Activated CD4-positive, alpha-beta T cell treated with anti-CD3 and anti-CD28 coated beads, Interleukin-2, amount 10 ng/mL, durations not matched to agents 24 days and 14 days (primary cell): Measurements from ENCODE around the gene UBE2N. TPM values are rescaled to one million over a fixed set of nuclear protein-coding genes. Genes with fewer than 3 reads are reported as not detected.
"Not testable (repeated sequence)": the region's sequence is repeated elsewhere in the genome, so short reads cannot be mapped to it uniquely, and the experiment has no call there.

Experiments
- DNase-seq: peaks from one replicate; pipeline ENCODE4 v3.0.0; 2022
- H3K27ac Mint-ChIP-seq: one replicate; pipeline ENCODE4 v1.8.0; 2022; ENCODE audit warnings: mild to moderate bottlenecking, mixed read lengths
- H3K27me3 Mint-ChIP-seq: one replicate; pipeline ENCODE4 v1.8.0; 2022; ENCODE audit warnings: mixed read lengths
- H3K36me3 Mint-ChIP-seq: one replicate; pipeline ENCODE4 v1.8.0; 2022; ENCODE audit warnings: low read depth, mild to moderate bottlenecking, mixed read lengths
- H3K4me1 Mint-ChIP-seq: one replicate; pipeline ENCODE4 v1.8.0; 2021; ENCODE audit warnings: mixed read lengths
- H3K4me3 Mint-ChIP-seq: one replicate; pipeline ENCODE4 v1.8.0; 2022; ENCODE audit warnings: mild to moderate bottlenecking, moderate library complexity, mixed read lengths
- H3K9me3 Mint-ChIP-seq: one replicate; pipeline ENCODE4 v1.8.0; 2021; ENCODE audit warnings: mixed read lengths
- intact Hi-C: fragments of 100-400 bp; cut with micrococcal nuclease; formaldehyde crosslinking; loops from one replicate; pipeline ENCODE4 v1.15.1; 2023
- total RNA-seq: library from RNA; stranded (reverse); gene quantifications from 2 replicates; pipeline ENCODE4 v1.2.3, GENCODE V29; 2022

Gene UBE2N
- total RNA-seq, 1 donor from 2014 or later: 225 TPM

DNA sequence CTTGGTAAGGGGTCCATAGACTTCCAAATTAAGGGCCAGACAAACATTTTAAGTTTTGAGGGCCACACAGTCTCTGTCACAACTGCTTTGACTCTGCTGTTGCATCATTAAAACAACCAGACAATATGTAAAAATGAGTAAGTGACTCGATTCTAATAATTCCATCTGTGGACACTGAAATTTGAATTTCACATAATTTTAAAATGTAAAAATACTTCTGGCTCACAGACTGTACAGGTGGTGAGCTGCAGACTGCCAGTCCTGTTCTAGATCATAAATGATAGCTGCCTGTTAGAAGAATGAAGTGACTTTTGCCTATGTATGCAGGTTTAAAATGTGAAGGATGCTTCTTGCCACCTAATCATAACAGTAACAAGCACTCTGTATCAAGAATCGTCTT, 48.3 kb downstream of the UBE2N start:
- H3K27ac Mint-ChIP-seq: no peak overlapping the region
- peaks cover 16% of the 10 kb centered on the region for H3K4me1 Mint-ChIP-seq
- no peak for DNase-seq
- no peaks in the 10 kb centered on the region for H3K27me3 Mint-ChIP-seq
- H3K9me3 Mint-ChIP-seq: no peaks in the 10 kb centered on the region
- H3K4me3 Mint-ChIP-seq: no peak overlapping the region
- peaks cover 22% of the 10 kb centered on the region for H3K36me3 Mint-ChIP-seq
- intact Hi-C loops: no loop called here

DNA sequence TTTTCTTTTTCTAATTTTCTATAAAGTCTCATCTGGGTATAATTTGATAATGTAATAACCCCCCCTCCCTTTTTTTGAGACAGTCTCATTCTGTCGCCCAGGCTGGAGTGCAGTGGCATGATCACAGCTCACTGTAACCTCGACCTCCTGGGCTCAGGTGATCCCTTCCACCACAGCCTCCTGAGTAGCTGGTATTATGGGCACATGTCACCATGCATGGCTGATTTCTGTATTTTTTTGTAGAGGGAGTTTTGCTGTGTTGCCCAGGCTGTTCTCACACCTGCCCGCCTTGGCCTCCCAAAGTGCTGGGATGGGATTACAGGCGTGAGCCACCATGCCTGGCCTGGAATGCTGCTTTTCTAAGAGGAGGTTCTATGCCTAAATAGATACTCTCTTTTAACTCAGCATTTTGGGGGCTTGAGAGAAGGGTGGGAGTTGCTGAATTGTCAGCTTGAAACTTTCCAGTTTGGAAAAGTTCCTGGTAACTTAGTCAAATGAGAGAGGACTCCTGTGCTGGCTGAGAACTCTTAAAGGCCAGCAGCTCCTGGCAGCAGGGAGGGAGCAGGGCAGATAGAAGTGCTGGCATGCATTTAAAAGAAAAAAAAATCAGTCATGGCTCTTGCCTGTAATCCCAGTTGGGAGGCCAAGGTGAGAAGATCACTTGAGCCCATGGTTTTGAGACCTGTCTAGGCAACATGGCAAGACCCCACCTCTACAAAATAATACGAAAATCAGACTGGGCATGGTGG, 51.0 kb downstream of the UBE2N start:
- H3K27ac Mint-ChIP-seq: peak overlapping the region; percentile 29
- no peaks in the 10 kb centered on the region for H3K27me3 Mint-ChIP-seq
- peaks cover 24% of the 10 kb centered on the region for H3K4me1 Mint-ChIP-seq
- H3K36me3 Mint-ChIP-seq: peaks cover 28% of the 10 kb centered on the region
- DNase-seq: no peak
- intact Hi-C loops: no loop called here
- H3K4me3 Mint-ChIP-seq: no peak overlapping the region
- H3K9me3 Mint-ChIP-seq: no peaks in the 10 kb centered on the region

DNA sequence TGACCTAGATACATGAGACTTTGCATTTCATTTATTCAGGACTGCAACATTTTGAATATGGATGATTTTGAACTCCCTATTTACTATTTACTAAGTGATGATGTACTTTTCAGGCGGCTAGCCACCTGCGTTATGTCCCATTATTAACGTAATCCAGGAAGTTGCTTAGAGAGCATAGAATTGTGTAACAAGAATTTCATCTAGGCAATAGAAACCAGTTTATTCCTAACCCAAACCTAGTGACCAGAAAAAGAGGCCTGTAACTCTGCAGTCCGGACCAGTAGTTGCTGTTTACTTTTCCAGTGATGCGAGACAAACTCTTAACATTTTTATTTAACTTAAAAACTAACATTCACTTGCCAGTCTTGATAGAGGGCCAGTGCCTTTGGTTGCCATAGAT, 51.7 kb downstream of the UBE2N start:
- H3K27me3 Mint-ChIP-seq: no peaks in the 10 kb centered on the region
- H3K4me3 Mint-ChIP-seq: no peak overlapping the region
- H3K9me3 Mint-ChIP-seq: no peaks in the 10 kb centered on the region
- H3K36me3 Mint-ChIP-seq: peaks cover 34% of the 10 kb centered on the region
- peaks cover 28% of the 10 kb centered on the region for H3K4me1 Mint-ChIP-seq
- intact Hi-C loops: no loop called here
- no peak for DNase-seq
- H3K27ac Mint-ChIP-seq: no peak overlapping the region

DNA sequence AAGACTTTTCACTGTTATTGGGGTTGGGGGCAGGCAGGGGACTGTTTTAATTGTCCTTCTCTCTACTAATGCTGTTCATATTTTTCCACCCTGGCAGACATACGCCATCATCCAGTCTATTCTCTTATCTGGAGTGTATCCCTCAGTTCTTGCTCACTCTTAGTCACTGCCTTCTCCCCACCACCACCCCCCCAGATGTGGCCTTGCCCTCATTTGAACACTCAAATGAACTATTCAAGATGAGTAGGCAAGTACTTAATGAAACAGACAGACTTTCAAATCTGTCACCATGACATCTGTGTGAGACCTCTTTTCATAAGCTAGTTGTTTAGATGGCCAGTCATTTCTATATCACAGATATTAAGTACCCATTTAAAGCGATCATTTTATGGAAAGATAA, 54.0 kb downstream of the UBE2N start:
- H3K27ac Mint-ChIP-seq: peak overlapping the region; percentile 72
- no peak overlapping the region for H3K4me3 Mint-ChIP-seq
- H3K27me3 Mint-ChIP-seq: no peaks in the 10 kb centered on the region
- H3K9me3 Mint-ChIP-seq: no peaks in the 10 kb centered on the region
- no peak for DNase-seq
- H3K4me1 Mint-ChIP-seq: peaks cover 35% of the 10 kb centered on the region
- intact Hi-C loops: loop anchor here (1.0 to 2.0 kb wide), 3 partner anchors 7 to 289 kb away; no protein-coding TSS in a partner anchor
- peaks cover 42% of the 10 kb centered on the region for H3K36me3 Mint-ChIP-seq

DNA sequence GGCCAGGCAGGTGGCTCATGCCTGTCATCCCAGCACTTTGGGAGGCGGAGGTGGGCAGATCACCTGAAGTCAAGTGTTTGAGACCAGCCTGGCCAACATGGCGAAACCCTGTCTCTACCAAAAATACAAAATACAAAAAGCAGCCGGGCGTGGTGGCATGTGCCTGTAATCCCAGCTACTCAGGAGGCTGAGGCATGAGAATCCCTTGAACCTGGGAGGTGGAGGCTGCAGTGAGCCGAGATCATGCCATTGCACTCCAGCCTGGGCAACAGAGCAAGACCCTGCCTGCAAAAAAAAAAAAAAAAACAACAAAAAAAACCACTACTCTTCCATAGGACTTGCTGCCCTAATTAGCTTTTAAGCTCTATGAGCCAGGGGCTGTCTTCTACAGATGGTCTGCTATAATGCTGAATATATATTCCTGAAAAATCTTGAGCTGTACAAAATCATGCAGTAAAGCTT, 59.7 kb downstream of the UBE2N start:
- not testable (repeated sequence) for H3K9me3 Mint-ChIP-seq, H3K27ac Mint-ChIP-seq, H3K27me3 Mint-ChIP-seq, DNase-seq
- Mint-ChIP-seq H3K4me1 (peaks cover 38% of the 10 kb centered on the region), H3K36me3 (peaks cover 28% of the 10 kb centered on the region), H3K4me3 (peak overlapping the region; percentile 100)
- intact Hi-C loops: loop anchor here (5.0 kb wide), 1 partner anchor 595 kb away; no protein-coding TSS in a partner anchor

DNA sequence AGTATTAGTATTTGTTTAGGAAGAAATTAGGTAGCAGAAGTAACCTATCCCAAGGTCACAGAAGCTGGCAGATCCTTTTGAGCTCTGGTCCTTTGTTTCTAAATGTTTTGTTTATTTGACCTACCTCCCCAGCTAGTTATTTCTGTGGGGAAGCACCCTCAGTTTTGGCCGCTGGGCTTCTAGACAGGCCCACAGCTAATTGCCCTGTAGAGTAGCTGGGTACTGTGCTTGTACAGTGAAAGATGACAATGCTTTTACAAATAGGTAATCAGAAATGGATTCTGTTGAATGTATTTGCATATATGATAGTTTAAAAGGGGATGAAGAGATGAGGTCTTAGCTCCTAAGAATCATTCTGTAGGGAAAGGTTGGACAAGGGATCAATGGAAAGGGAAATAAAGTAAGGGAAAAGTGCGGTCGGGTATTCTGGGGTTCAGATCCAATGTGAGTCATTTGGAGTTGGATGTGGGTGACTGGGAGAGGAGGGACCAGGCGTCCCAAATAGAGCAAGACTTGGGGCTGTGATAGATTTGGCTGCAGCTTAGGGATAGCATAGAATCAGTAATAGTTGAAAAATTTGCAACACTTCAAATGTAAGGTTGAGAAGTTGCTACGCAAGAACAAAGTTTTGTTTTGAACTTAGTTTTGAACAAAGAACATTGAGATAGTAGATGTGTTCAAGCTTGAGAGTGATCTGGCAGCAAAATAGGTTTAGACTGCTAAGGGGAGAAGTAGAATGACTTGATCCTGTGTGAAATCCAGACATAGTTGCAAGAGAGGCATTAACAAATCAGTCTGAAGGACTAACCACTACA, 60.4 kb downstream of the UBE2N start:
- H3K9me3 Mint-ChIP-seq: no peaks in the 10 kb centered on the region
- peak overlapping the region; percentile 100 for H3K4me3 Mint-ChIP-seq
- peaks cover 42% of the 10 kb centered on the region for H3K4me1 Mint-ChIP-seq
- H3K27ac Mint-ChIP-seq: peak overlapping the region; percentile 70
- no peaks in the 10 kb centered on the region for H3K27me3 Mint-ChIP-seq
- intact Hi-C loops: loop anchor here (5.0 kb wide), 1 partner anchor 594 kb away; no protein-coding TSS in a partner anchor
- H3K36me3 Mint-ChIP-seq: peaks cover 27% of the 10 kb centered on the region
- DNase-seq: no peak

DNA sequence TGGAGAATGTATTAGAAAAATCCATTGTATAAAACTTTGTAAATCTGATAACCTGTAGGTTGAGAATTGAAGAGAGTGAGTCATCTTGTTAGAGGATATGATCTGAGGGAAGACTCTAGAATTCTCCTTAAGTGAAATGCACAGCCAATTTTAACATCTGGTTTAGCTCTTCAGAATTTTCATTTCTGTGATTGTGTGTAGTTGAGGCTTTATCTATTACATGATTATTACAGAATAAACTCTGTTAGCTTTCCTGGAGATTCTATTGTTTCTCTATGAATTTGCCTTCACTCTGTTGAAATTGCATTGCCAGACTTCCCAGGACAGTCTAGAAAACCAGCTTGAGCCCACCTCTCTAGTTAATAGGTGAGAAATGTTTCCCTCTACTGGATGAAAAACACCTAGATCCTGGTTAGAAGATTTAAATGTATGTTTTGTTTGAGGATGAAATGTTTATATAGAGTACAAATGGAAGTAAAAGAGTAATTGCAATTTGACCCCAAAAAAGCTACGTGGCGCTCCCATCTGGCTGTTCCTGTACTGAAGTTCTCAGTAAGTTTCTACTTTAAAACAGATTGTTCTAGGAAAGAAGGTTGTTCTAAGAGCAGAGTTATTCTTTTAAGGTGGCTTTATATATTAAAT, 61.1 kb downstream of the UBE2N start:
- Mint-ChIP-seq H3K36me3 (peaks cover 27% of the 10 kb centered on the region), H3K4me1 (peaks cover 42% of the 10 kb centered on the region), H3K27me3 (no peaks in the 10 kb centered on the region), H3K4me3 (peak overlapping the region; percentile 100), H3K9me3 (no peaks in the 10 kb centered on the region), H3K27ac (peak overlapping the region; percentile 70)
- DNase-seq: no peak
- intact Hi-C loops: loop anchor here (1.0 to 5.0 kb wide), 3 partner anchors 8 to 593 kb away; no protein-coding TSS in a partner anchor

DNA sequence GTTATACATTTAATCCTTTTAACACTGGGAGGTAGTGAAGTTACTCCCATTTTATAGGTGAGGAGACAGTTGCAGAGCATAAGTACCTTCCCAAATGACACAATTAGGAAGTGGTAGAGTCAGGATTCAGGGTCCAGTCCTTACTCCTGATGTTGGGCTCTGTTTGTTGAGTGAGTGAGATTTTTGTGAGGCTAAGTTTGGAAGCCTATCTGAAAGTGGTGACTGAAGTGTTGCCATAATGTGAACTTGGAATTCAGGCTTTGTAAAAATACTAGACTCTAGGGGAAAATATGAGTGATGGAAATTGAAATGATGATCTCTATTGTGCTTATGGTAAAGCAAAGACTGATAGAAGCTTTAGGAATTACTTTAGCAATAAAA, 61.8 kb downstream of the UBE2N start:
- Mint-ChIP-seq H3K4me1 (peaks cover 38% of the 10 kb centered on the region), H3K36me3 (peaks cover 21% of the 10 kb centered on the region), H3K27ac (peak overlapping the region; percentile 100), H3K9me3 (no peaks in the 10 kb centered on the region), H3K27me3 (no peaks in the 10 kb centered on the region), H3K4me3 (peak overlapping the region; percentile 100)
- intact Hi-C loops: loop anchor here (1.0 to 5.0 kb wide), 8 partner anchors 8 to 593 kb away; partner anchors contain the start of genes EEA1 and UBE2N
- DNase-seq: no peak

DNA sequence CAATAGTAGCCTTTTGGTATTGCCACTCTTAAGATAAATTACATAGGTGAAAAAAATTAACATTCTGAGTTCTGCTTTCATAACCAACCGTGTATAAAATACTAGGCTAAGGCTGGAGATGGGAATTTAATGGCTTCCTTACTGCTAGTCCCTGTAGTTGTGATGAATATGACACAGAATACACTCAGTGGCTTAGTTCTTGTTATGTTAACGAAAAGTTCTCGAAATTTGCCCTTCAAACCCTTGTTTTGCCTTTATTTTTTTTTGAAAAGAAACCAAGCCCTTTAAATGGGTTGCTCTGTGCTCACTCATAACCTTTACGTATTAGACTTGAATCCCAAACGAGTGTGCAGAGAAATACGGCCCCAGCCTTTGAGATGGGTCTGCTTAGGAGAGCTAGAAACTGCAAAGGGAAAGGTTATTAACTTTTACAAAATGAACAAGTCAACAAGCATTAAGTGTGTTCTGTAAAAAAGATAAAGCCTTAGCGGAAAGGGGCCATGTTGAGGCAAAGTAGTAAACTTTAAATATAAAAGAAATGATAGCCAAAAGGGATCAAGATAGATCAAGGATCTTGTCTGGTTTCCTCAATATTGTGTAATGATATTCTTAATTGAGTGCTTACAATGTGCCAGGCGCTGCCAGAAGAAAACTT, 62.3 kb downstream of the UBE2N start:
- peak overlapping the region; percentile 100 for H3K27ac Mint-ChIP-seq
- no peaks in the 10 kb centered on the region for H3K9me3 Mint-ChIP-seq
- H3K27me3 Mint-ChIP-seq: no peaks in the 10 kb centered on the region
- peaks cover 20% of the 10 kb centered on the region for H3K36me3 Mint-ChIP-seq
- DNase-seq: peak; percentile 70
- H3K4me1 Mint-ChIP-seq: peaks cover 37% of the 10 kb centered on the region
- intact Hi-C loops: loop anchor here (1.0 to 5.0 kb wide), 5 partner anchors 37 to 452 kb away; partner anchors contain the start of genes EEA1 and UBE2N
- peak overlapping the region; percentile 100 for H3K4me3 Mint-ChIP-seq

DNA sequence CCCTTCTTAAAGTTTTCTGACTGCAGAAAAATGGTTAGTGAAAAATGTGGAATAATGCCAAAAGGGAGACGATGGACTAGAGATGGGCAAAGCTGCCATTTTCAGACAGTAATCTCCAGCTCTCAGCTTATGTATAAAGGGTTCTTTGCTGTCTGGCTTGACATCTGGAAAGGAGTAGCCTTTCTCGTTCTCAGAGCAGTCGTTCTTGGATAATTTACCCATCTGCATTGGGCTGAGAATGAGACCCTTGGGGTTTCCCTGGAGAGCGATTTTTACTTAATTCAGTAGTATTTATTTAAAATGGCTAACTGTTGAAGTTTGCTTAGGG, 62.8 kb downstream of the UBE2N start:
- Mint-ChIP-seq H3K27ac (peak overlapping the region; percentile 100), H3K4me1 (peaks cover 37% of the 10 kb centered on the region), H3K36me3 (peaks cover 20% of the 10 kb centered on the region), H3K27me3 (no peaks in the 10 kb centered on the region), H3K4me3 (peak overlapping the region; percentile 100), H3K9me3 (no peaks in the 10 kb centered on the region)
- DNase-seq: no peak
- intact Hi-C loops: loop anchor here (1.0 to 5.0 kb wide), 5 partner anchors 38 to 452 kb away; partner anchors contain the start of genes EEA1 and UBE2N

DNA sequence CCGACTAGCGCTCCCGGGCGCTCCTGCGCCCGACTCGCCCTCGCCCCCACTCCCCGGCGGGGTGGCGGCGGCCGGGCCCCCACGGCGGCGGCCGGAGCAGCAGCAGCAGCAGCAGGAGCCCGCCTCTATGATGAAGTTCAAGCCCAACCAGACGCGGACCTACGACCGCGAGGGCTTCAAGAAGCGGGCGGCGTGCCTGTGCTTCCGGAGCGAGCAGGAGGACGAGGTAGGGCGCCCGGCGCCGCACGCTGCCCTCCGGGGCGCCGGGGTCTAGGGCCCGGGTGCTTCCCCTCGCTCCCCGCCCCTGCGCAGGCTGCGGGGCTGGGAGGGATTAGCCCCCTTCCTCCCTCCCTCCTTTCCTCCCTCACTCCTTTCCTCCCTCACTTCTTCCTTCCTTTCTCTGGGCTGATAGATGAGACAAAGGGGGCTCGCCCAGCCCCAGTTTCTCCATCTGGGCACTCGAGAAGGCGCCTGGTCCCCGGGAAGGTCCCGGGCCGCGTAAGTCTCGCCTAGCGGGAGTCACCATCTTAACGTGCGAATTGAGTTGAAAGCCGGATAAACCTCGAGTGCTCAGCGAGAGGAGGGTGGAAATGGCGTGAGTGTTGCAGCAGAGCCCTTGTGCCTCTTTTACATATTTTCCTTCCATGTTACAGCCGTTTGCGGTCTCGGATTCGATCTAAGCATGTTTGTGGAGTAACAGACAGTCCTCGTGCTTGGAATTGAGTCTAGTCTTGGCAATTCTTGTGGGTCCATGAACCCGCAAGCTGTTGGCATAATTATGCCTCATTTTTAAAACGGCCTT, 63.4 kb downstream of the UBE2N start:
- H3K36me3 Mint-ChIP-seq: peaks cover 17% of the 10 kb centered on the region
- intact Hi-C loops: loop anchor here (2.0 to 5.0 kb wide), 4 partner anchors 38 to 451 kb away; partner anchors contain the start of gene EEA1
- H3K27me3 Mint-ChIP-seq, H3K9me3 Mint-ChIP-seq: not testable (repeated sequence)
- DNase-seq: peak; percentile 90
- peaks cover 36% of the 10 kb centered on the region for H3K4me1 Mint-ChIP-seq
- peak overlapping the region; percentile 100 for H3K27ac Mint-ChIP-seq
- H3K4me3 Mint-ChIP-seq: peak overlapping the region; percentile 100

DNA sequence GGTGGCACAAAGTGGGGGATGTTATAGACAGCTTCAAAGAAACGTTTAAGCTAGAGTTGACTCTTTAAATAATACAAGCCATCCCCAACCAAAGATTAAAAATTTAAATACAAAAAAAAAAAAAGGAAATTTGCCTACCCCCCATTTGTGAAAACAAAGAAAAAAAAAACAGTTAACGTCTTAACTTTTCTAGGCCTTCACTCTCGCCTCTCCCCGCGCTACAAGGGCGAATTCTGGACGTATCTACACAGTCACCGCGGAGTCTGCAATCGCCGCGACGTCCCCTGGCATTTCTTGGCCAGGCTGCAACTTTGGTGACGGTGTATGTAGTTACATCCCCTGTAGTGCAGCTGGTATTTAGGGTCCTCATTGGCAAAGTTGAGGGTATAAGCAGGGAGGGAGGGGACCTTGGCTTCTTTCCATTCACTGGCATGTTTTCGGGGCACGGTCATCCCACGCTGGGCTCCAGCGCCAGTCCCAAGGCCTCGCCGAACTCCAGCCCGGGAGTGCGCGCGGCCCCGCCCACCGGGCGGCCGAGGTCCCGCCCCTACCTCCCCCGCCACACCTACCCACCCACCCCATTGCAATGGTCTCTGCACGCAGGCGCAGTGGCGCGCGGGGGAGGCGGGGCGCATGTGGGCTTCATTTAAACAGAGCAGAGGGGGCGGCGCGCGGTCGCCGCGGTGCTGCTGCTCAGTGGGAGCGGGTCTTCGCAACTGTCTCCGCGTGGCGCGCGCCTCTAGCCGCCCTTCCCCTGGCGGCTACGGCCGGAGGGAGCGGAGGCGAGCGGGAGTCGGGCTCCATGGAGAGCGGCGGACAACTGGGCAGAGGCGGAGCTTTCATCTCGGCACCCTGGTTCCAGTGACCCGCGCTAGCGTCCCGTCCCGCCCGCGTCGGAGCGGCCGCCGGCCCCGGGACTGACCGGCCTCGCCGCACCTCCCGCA, 64.2 kb downstream of the UBE2N start, which contains the start of gene NUDT4:
NUDT4 (plus strand) TSS at position 674 of the 944 bp plus-strand sequence. CDS start 398 bp downstream, outside the sequence.
- H3K4me1 Mint-ChIP-seq: peaks cover 29% of the 10 kb centered on the region
- H3K27ac Mint-ChIP-seq: peak within 1 kb of the TSS; percentile 100
- intact Hi-C loops: loop anchor here (2.0 to 5.0 kb wide), 4 partner anchors 39 to 450 kb away; partner anchors contain the start of gene EEA1
- DNase-seq: peak; percentile 99
- peaks cover 10% of the 10 kb centered on the region for H3K36me3 Mint-ChIP-seq
- H3K4me3 Mint-ChIP-seq: peak within 1 kb of the TSS; percentile 100
- H3K27me3 Mint-ChIP-seq: peaks cover 1% of the 10 kb centered on the region
- no peaks in the 10 kb centered on the region for H3K9me3 Mint-ChIP-seq
